MCF 10A (cell line): ENCODE results near the gene ADGRD1. TPM values are rescaled to one million over a fixed set of nuclear protein-coding genes. Genes with fewer than 3 reads are reported as not detected.

Experiments used
- BruUV-seq: library from RNA; stranded (reverse); fragments of 400-500 nt; replicated peaks from 2 replicates; lab custom pipeline; 2021; lab: Mats Ljungman, UMichigan
- CTCF ChIA-PET: fragments of 300-600 bp; sonication (Branson Sonifier 250); formaldehyde crosslinking; extraction: SDS; loops from one replicate; lab custom pipeline; 2021; ENCODE audit warnings: antibody characterized with exemption, inconsistent platforms; lab: Yijun Ruan, JAX
- POLR2A ChIA-PET: fragments of 300-600, 350-650 bp; sonication (Branson Sonifier 250); formaldehyde crosslinking; extraction: SDS; loops from one replicate; lab custom pipeline; 2020; ENCODE audit warnings: antibody characterized with exemption, inconsistent platforms; lab: Yijun Ruan, JAX
- DNase-seq: peaks from one replicate; pipeline ENCODE4 v3.0.0-alpha.2; 2018; ENCODE audit not compliant: unreplicated experiment
- H3K27ac Mint-ChIP-seq: one replicate; pipeline ENCODE4 v1.8.0; 2022; ENCODE audit warnings: mild to moderate bottlenecking, low read depth, mixed read lengths; ENCODE audit not compliant: unreplicated experiment
- H3K27me3 Mint-ChIP-seq: one replicate; pipeline ENCODE4 v1.8.0; 2022; ENCODE audit warnings: mixed read lengths; ENCODE audit not compliant: insufficient read depth, unreplicated experiment
- H3K36me3 Mint-ChIP-seq: one replicate; pipeline ENCODE4 v1.8.0; 2022; ENCODE audit warnings: mild to moderate bottlenecking, moderate library complexity, mixed read lengths; ENCODE audit not compliant: insufficient read depth, unreplicated experiment
- H3K4me1 Mint-ChIP-seq: one replicate; pipeline ENCODE4 v1.8.0; 2022; ENCODE audit warnings: mixed read lengths; ENCODE audit not compliant: insufficient read depth, unreplicated experiment
- H3K4me3 Mint-ChIP-seq: one replicate; pipeline ENCODE4 v1.8.0; 2022; ENCODE audit warnings: mild to moderate bottlenecking, moderate library complexity, mixed read lengths; ENCODE audit not compliant: unreplicated experiment
- H3K9me3 Mint-ChIP-seq: one replicate; pipeline ENCODE4 v1.8.0; 2022; ENCODE audit warnings: mixed read lengths; ENCODE audit not compliant: unreplicated experiment
- intact Hi-C: fragments of 100-400 bp; cut with micrococcal nuclease; formaldehyde crosslinking; loops from 2 replicates; pipeline ENCODE4 v1.14.1; 2022
- total RNA-seq: library from RNA; stranded (reverse); gene quantifications from 2 replicates; pipeline ENCODE4 v1.2.3, GENCODE V29; 2022
- TF ChIP-seq, protein P1 (sequence below): fragments of 200-600 bp; IDR thresholded peaks from one replicate; pipeline ENCODE4 v1.8.0; 2022; ENCODE audit warnings: antibody characterized with exemption, mild to moderate bottlenecking; ENCODE audit not compliant: unreplicated experiment

ADGRD1 gene
- total RNA-seq, 1 experiment from 2014 or later = 0.68 TPM

DNA sequence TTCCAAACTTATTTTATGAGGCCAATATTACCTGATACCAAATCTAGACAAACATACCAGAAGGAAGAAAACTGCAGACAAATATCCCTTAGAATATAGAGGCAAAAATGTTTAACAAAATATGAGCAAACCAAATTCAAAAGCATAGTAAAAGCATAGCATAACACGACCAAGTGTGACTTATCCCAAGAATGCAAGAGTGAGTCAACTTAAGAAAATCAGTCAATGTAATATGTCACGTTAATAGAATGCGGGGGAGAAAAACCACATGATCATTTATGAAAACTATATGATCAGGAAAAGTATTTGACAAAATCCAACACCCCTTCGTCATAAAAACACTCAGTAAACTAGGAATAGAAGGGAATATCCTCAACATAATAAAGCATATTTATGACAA lies 217.3 kb downstream of the ADGRD1 start:
- H3K4me1 Mint-ChIP-seq = peaks cover 31% of the 10 kb centered on the region
- intact Hi-C loops = no loop called here
- TF ChIP-seq, protein P1, sequence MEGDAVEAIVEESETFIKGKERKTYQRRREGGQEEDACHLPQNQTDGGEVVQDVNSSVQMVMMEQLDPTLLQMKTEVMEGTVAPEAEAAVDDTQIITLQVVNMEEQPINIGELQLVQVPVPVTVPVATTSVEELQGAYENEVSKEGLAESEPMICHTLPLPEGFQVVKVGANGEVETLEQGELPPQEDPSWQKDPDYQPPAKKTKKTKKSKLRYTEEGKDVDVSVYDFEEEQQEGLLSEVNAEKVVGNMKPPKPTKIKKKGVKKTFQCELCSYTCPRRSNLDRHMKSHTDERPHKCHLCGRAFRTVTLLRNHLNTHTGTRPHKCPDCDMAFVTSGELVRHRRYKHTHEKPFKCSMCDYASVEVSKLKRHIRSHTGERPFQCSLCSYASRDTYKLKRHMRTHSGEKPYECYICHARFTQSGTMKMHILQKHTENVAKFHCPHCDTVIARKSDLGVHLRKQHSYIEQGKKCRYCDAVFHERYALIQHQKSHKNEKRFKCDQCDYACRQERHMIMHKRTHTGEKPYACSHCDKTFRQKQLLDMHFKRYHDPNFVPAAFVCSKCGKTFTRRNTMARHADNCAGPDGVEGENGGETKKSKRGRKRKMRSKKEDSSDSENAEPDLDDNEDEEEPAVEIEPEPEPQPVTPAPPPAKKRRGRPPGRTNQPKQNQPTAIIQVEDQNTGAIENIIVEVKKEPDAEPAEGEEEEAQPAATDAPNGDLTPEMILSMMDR = no peak
- no peak overlapping the region for H3K4me3 Mint-ChIP-seq
- BruUV-seq = no TSS peak
- peak overlapping the region; percentile 16 for H3K27ac Mint-ChIP-seq
- H3K36me3 Mint-ChIP-seq = no peaks in the 10 kb centered on the region
- CTCF ChIA-PET = interaction anchor here (0.7 kb wide), 1 partner anchor 359 kb away, joined by 4 read pairs; no protein-coding TSS in a partner anchor
- POLR2A ChIA-PET = interaction anchor here (0.5 kb wide), 1 partner anchor 712 kb away, joined by 4 read pairs; no protein-coding TSS in a partner anchor
- peaks cover 8% of the 10 kb centered on the region for H3K9me3 Mint-ChIP-seq
- peak; percentile 11 for DNase-seq
- H3K27me3 Mint-ChIP-seq = no peaks in the 10 kb centered on the region

DNA sequence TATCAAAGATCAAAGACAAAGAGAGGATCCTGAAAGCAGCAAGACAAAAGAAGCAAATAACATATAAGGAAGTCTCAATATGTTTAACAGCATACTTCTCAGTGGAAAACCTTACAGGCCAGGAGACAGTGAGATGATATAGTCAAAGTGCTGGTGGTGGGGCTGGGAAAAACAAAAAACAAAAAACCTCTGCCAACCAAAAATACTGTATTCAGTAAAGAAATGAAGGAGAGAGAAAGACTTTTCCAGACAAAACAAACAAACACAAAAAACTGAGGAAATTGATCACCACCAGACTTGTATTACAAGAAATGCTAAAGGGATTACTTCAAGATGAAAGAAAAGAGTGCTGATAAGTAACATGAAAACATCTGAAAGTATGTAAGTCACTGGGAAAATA lies 221.2 kb downstream of the ADGRD1 start:
- peaks cover 14% of the 10 kb centered on the region for H3K4me1 Mint-ChIP-seq
- no TSS peak for BruUV-seq
- no peak overlapping the region for H3K27ac Mint-ChIP-seq
- CTCF ChIA-PET = interaction anchor here (0.7 kb wide), 1 partner anchor 1993 kb away, joined by 4 read pairs; no protein-coding TSS in a partner anchor
- intact Hi-C loops = no loop called here
- TF ChIP-seq, protein P1 = no peak
- H3K27me3 Mint-ChIP-seq = peaks cover 10% of the 10 kb centered on the region
- POLR2A ChIA-PET = no interaction called here
- H3K4me3 Mint-ChIP-seq = no peak overlapping the region
- DNase-seq = no peak
- no peaks in the 10 kb centered on the region for H3K36me3 Mint-ChIP-seq
- peaks cover 8% of the 10 kb centered on the region for H3K9me3 Mint-ChIP-seq

DNA sequence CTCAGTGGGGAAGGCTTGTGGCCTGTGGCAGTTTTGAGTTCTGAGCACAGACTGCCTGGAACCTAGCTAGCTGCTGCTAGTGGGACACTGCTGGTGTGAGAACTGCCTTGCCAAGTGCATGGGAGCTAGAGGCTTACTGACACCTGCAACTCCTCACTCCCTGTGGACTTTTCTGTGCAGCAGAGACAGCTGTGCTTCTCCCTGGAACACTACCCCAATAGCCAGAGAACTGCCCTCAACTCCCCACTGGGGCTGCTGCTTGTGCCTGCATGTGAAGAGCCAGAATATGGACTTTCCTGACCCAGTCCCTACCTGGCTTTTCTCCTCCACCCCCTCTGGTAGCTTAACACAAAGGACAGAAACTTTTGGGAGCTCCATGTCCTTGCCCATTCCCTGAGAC lies 222.6 kb downstream of the ADGRD1 start:
- H3K9me3 Mint-ChIP-seq = peaks cover 8% of the 10 kb centered on the region
- TF ChIP-seq, protein P1 = no peak
- no peak overlapping the region for H3K4me3 Mint-ChIP-seq
- H3K27me3 Mint-ChIP-seq = peaks cover 23% of the 10 kb centered on the region
- H3K27ac Mint-ChIP-seq = no peak overlapping the region
- peaks cover 6% of the 10 kb centered on the region for H3K4me1 Mint-ChIP-seq
- intact Hi-C loops = no loop called here
- no TSS peak for BruUV-seq
- ChIA-PET CTCF (no interaction called here), POLR2A (interaction anchor here (0.7 kb wide), 2 partner anchors 33 to 779 kb away, joined by 3 read pairs; no protein-coding TSS in a partner anchor)
- no peak for DNase-seq
- no peaks in the 10 kb centered on the region for H3K36me3 Mint-ChIP-seq

DNA sequence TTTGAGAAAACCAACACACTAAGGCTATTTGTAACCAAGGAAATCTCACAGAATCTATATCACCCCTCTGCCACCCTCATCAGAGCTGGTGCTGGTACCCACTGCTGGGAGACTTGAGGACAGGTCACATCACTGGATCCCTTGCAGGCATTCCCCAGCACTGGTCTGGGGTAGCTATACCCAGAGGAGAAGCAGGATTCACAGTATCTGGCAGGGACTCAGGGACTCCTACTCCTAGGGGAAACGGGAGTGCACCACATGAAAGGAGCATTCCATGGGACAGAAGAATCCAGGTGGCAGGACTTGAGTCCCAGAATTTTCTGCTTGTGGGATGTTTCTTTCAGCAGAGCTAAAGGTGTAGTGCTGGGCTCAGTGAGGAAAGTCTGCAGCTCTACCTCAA lies 223.2 kb downstream of the ADGRD1 start:
- intact Hi-C loops = no loop called here
- H3K4me3 Mint-ChIP-seq = no peak overlapping the region
- H3K27me3 Mint-ChIP-seq = peaks cover 30% of the 10 kb centered on the region
- H3K4me1 Mint-ChIP-seq = peaks cover 5% of the 10 kb centered on the region
- no TSS peak for BruUV-seq
- DNase-seq = no peak
- ChIA-PET POLR2A (interaction anchor here (0.7 kb wide), 1 partner anchor 780 kb away, joined by 3 read pairs; no protein-coding TSS in a partner anchor), CTCF (interaction anchor here (0.6 to 1.7 kb wide), 3 partner anchors 9 to 421 kb away, joined by 3 to 5 read pairs (median 4); no protein-coding TSS in a partner anchor)
- TF ChIP-seq, protein P1 = no peak
- no peaks in the 10 kb centered on the region for H3K36me3 Mint-ChIP-seq
- H3K27ac Mint-ChIP-seq = no peak overlapping the region
- peaks cover 8% of the 10 kb centered on the region for H3K9me3 Mint-ChIP-seq
